GM12875 (cell line): ENCODE results near the gene SHISA4.

Source experiments
- H3K4me3 ChIP-seq: one replicate; pipeline ENCODE4 v1.5.1; 2011; ENCODE audit warnings: low read depth, low read length, control low read depth
- CTCF ChIP-seq: IDR thresholded peaks from 2 replicates; pipeline ENCODE4 v1.5.1; 2011; ENCODE audit warnings: low read depth, mild to moderate bottlenecking, control low read depth, inconsistent platforms, low read length, moderate library complexity, borderline replicate concordance; ENCODE audit not compliant: insufficient read depth

SHISA4 gene

GRCh38 chr1:201894343-201895119 lies 5.8 kb downstream of the SHISA4 start:
- H3K4me3 ChIP-seq: no peak overlapping the region
- no peak for TF ChIP-seq CTCF

GRCh38 chr1:201895120-201895665 lies 6.5 kb downstream of the SHISA4 start:
- no peak overlapping the region for H3K4me3 ChIP-seq
- no peak for TF ChIP-seq CTCF

GRCh38 chr1:201895913-201896807 lies 7.5 kb downstream of the SHISA4 start:
- H3K4me3 ChIP-seq: no peak overlapping the region
- peak; percentile 95 for TF ChIP-seq CTCF

GRCh38 chr1:201896951-201897391 lies 8.3 kb downstream of the SHISA4 start:
- H3K4me3 ChIP-seq: no peak overlapping the region
- TF ChIP-seq CTCF: no peak

GRCh38 chr1:201898240-201898894 lies 9.7 kb downstream of the SHISA4 start:
- H3K4me3 ChIP-seq: no peak overlapping the region
- TF ChIP-seq CTCF: no peak

GRCh38 chr1:201898992-201899391 lies 10.3 kb downstream of the SHISA4 start:
- TF ChIP-seq CTCF: no peak
- H3K4me3 ChIP-seq: no peak overlapping the region
